Mucosa of descending colon (tissue), 3 donors: Measurements from ENCODE around the gene RPH3AL. TPM values are rescaled to one million over a fixed set of nuclear protein-coding genes. Genes with fewer than 3 reads are reported as not detected.

Experiments used
- ATAC-seq: fragments of 200-7000 bp; cut with Tn5 transposase; one replicate; pipeline ENCODE4 v1.9.1; 2020; ENCODE audit warnings: mild to moderate bottlenecking, moderate library complexity
- DNase-seq, 3 donors: peaks; one replicate each; pipeline ENCODE4 v3.0.0-alpha.2; 2020
- H3K36me3 ChIP-seq: fragments of 200-600 bp; one replicate; pipeline ENCODE4 v1.8.0; 2021; ENCODE audit warnings: low read depth, mild to moderate bottlenecking
- H3K4me1 ChIP-seq: fragments of 200-600 bp; one replicate; pipeline ENCODE4 v1.8.0; 2021; ENCODE audit warnings: low read depth, mild to moderate bottlenecking
- H3K4me3 ChIP-seq: fragments of 200-600 bp; one replicate; pipeline ENCODE4 v1.8.0; 2021; ENCODE audit warnings: mild to moderate bottlenecking
- H3K9me3 ChIP-seq: fragments of 200-600 bp; one replicate; pipeline ENCODE4 v1.8.0; 2021; ENCODE audit warnings: mild to moderate bottlenecking
- intact Hi-C, 2 donors: fragments of 100-400 bp; cut with DNase I in 1 of 2; cut with micrococcal nuclease in 1 of 2; formaldehyde crosslinking; loops; one replicate each; pipeline versions ENCODE4 v1.11.0 to v1.11.1; 2022; cut with DNase I, micrococcal nuclease
- total RNA-seq, 3 donors: library from RNA; stranded (reverse); fragmentation: NEBNext Ultra II Directional in 2 of 3; extraction: Animal tissue kit (Norgen Biotek cat#: 25700) in 2 of 3; gene quantifications; one replicate each; pipeline versions ENCODE4 v1.2.1 to v1.2.4, GENCODE V29; 2021 to 2023
- TF ChIP-seq, protein P1 (sequence below): fragments of 200-600 bp; IDR thresholded peaks from one replicate; pipeline ENCODE4 v1.8.0; 2022; ENCODE audit warnings: antibody characterized with exemption, mild to moderate bottlenecking
- donor health status: DM: no; HTN: no; CAD: no; lungs with moderate emphysema.
- donor health status: DM: no; HTN: no; CAD: no.
- donor health status: DM: no; HTN: yes; CAD: no.

The RPH3AL gene
- total RNA-seq, 3 donors from 2014 or later, result 24.0 to 44.1 (median 36.7) TPM

DNA sequence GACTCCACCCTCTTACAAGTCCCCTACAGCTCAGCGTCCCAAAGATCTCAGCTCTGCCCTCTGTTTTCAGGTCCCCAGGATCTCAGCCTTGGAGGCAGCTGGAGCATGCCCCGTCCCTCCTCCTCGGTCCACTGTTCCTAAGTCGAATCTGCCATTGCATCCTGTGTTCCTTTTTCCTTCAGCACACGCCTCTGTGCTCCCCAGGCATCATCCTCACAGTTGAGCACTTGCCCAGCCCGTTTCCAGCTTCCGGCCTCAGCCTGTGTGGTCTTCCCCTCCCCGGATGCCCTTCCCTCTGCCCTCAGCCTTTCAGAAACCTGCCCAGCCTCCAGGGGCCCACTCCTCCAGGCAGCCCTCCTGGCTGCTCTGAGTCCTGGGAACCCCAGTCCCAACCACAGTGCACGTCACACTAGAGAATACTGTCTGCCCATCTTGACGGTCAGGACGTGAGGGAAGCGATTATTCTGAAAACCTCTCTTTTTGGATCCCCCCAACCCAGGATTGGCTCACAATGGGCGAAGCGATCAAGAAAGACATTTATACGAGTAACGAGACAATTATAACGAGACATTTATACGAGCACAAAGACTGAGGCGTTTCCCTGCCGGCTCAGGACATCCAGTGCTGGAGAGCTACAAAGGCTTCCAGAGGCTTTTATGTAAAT, 41.4 kb downstream of the RPH3AL start:
- intact Hi-C loops, result no loop called here
- ATAC-seq, result no peak
- peak in 1 of 3 donors; percentile 10 for DNase-seq
- Histone ChIP-seq H3K36me3 (no peaks in the 10 kb centered on the region), H3K4me1 (no peaks in the 10 kb centered on the region), H3K9me3 (no peaks in the 10 kb centered on the region), H3K4me3 (no peak overlapping the region)
- TF ChIP-seq, protein P1, sequence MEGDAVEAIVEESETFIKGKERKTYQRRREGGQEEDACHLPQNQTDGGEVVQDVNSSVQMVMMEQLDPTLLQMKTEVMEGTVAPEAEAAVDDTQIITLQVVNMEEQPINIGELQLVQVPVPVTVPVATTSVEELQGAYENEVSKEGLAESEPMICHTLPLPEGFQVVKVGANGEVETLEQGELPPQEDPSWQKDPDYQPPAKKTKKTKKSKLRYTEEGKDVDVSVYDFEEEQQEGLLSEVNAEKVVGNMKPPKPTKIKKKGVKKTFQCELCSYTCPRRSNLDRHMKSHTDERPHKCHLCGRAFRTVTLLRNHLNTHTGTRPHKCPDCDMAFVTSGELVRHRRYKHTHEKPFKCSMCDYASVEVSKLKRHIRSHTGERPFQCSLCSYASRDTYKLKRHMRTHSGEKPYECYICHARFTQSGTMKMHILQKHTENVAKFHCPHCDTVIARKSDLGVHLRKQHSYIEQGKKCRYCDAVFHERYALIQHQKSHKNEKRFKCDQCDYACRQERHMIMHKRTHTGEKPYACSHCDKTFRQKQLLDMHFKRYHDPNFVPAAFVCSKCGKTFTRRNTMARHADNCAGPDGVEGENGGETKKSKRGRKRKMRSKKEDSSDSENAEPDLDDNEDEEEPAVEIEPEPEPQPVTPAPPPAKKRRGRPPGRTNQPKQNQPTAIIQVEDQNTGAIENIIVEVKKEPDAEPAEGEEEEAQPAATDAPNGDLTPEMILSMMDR, result no peak

DNA sequence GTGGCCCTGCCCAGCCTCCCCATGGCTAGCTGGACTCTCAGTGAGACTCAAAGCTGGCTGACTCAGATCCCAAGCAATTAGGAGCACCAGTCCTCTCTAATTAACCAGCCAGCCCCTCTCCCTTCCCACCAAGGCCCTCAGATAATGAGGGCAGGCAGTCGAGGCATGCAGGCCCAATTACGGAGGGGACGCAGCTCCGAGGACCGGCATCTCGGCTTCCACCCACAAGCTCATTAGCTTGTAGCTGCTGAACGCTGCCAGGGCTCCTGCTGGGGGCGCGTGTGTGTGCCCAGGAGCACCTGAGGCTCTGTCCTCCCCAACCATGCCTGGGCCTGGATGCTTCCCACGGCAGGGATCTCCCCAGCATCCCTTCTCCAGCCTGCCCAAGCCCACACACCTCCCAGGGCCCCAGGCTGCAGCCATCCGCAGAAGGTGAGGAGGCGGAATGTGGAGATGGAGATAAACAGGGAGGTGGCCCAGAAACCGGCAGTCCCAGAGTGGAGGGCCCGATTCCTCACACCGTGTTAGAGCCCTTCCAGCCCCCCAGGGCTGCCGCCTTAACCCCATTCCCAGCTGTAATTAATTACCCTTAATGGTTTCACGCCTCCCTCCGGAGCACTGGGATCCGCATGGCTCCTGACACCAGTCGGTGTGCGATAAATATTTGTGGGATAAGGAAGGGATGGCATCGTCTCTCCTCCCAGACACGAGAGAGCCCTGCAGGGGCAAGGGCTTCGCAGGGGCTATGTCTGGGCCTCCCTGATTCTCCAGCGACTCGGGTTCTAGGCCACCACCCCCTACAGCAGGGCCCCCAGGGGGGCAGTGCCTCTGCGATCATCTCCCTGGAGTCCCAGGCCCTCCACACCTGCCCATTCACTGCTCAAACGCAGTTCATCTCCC, 42.2 kb downstream of the RPH3AL start:
- H3K4me3 ChIP-seq, result no peak overlapping the region
- intact Hi-C loops, result no loop called here

DNA sequence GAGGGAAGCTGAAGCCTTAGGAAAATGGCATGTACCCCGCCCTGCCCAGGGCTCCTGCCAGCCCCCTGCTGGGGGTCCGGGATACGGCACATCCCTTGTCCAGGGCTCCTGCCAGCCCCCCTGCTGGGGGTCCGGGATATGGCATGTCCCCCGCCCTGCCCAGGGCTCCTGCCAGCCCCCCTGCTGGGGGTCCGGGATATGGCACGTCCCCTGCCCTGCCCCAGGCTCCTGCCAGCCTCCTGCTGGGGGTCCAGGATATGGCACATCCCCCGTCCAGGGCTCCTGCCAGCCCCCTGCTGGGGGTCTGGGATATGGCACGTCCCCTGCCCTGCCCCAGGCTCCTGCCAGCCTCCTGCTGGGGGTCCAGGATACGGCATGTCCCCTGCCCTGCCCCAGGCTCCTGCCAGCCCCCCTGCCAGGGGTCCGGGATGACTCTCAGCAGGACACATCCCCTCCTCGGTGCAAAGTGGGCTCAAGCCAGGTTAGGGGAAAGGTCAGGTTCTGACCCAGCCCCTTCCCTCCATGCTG, 43.2 kb downstream of the RPH3AL start:
- Histone ChIP-seq H3K4me1 (no peaks in the 10 kb centered on the region), H3K9me3 (no peaks in the 10 kb centered on the region), H3K36me3 (no peaks in the 10 kb centered on the region), H3K4me3 (no peak overlapping the region)
- TF ChIP-seq, protein P1, result no peak
- intact Hi-C loops, result no loop called here
- DNase-seq, result peak in 1 of 3 donors; percentile 29
- no peak for ATAC-seq

More for the DNA sequence above, 42.2 kb downstream of the RPH3AL start:
- DNase-seq (peak in 1 of 3 donors; percentile 35), ATAC-seq (no peak)
- TF ChIP-seq, protein P1, result no peak
- Histone ChIP-seq H3K36me3 (no peaks in the 10 kb centered on the region), H3K4me1 (no peaks in the 10 kb centered on the region), H3K9me3 (no peaks in the 10 kb centered on the region)

DNA sequence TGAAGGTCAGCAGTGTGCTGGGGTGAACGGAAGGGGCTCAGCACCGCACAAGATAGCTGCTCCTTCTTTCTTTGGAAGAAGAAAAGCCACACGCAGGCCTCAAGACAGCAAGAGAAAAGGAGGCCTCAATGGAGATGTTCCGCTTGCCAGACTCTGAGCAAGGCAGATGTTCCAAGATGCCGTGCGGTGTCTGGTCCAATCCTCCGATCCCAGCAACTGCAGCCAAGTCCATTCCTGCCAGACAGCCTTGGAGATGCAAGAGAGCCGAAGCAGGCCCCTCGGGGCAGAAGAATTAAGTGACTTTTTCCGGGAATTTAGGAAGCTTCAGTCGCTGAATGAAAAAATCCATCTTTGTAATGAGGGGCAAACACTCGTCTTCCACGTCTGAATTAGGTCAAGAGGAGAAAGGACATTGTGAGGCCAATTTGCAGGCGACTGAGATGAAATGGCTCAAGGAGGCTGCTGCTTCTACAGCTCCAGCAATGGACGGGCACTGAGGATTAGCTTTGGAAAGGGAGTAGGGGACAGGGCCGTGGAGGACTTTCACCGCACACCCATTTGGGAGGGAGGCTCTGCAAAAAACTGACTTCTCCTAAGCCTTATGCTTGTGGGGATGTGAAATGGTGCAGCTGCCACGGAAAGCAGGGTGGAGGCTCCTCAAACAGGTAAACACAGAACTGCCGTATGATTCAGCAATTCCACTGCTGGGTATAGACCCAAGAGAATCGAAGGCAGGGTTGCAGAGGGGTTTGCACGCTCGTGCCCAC, 44.7 kb downstream of the RPH3AL start:
- TF ChIP-seq, protein P1, result no peak
- ATAC-seq (no peak), DNase-seq (peak in 2 of 3 donors; percentile 19 to 43)
- no peaks in the 10 kb centered on the region for H3K36me3 ChIP-seq
- H3K4me3 ChIP-seq, result no peak overlapping the region
- peaks cover 2% of the 10 kb centered on the region for H3K4me1 ChIP-seq
- intact Hi-C loops, result no loop called here
- no peaks in the 10 kb centered on the region for H3K9me3 ChIP-seq

DNA sequence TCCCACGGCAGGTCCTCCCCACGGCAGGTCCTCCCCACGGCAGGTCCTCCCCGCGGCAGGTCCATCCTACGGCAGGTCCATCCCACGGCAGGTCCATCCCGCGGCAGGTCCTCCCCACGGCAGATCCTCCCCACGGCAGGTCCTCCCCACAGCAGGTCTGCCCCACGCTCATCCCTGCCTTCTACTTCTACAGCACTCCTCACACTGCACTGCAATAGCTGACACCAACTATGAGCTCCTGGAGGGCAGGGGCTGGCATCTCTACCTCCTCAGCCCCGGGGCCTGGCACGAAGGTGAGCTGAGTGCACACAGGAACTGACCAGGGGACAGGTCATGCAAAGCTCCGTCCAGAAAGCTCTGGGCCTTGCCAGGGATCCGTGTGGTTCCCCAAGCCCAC, 45.3 kb downstream of the RPH3AL start:
- Histone ChIP-seq H3K4me1 (peaks cover 3% of the 10 kb centered on the region), H3K9me3 (no peaks in the 10 kb centered on the region), H3K36me3 (no peaks in the 10 kb centered on the region), H3K4me3 (no peak overlapping the region)
- TF ChIP-seq, protein P1, result no peak
- intact Hi-C loops, result no loop called here
- ATAC-seq, result no peak
- DNase-seq, result peak in 1 of 3 donors; percentile 28
